NCI-H146 treated with DMSO at 0.1 percent for 48 hours (cell line): ENCODE results near the gene TAS1R1.

Experiments
- DNase-seq: peaks from one replicate; lab custom pipeline; 2025; ENCODE audit not compliant: unreplicated experiment; lab: John Stamatoyannopoulos, UW

The TAS1R1 gene

GRCh38 chr1:6627841-6628545 is 72.9 kb downstream of the TAS1R1 start:
- DNase-seq, result no peak

- DNase-seq, result no peak
Measured at GRCh38 chr1:6628971-6629479, 73.9 kb downstream of the TAS1R1 start.
